NCI-H2107 (cell line): Measurements from ENCODE around the gene ATP13A3.
A peak's percentile ranks its signal among the peaks of the same experiment; 100 is the strongest.

Experiments used
- DNase-seq: peaks from one replicate; lab custom pipeline; 2025; lab: John Stamatoyannopoulos, UW

Gene ATP13A3

DNA sequence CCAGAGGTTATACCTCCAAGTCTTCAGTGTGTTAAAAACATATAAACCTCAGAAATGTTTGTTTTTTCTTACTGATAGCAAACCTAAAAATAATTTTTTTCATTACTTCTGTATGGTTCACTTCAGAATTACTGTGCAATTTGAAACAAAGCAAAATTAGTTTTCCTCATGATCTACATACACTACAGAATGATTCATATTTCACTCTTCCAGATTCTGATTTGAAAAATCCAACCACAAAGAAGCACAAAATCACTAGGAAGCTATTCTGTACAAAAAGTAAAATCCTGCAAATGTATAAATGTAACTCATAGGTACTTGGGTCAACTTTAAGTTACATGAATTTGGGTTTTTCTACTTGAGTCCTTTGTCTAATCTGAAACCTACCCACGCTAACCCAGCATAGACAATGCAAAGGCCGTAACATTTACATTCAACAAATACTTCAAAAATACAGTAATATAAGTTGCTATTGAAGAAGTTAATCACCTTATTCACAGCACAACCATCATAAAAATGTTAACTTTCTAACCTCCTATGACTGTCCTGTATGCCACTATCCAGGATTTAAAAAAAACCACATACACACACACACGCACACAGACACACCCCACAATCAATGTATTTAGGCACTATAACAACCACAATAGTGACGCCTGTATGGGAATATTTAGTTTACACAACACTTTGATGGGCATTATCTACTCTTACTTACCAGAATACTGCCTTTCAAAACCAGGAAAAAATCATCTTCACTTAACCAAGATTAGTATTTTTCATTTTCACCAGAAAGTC lies 11.5 kb downstream of the ATP13A3 start:
- DNase-seq: no peak

DNA sequence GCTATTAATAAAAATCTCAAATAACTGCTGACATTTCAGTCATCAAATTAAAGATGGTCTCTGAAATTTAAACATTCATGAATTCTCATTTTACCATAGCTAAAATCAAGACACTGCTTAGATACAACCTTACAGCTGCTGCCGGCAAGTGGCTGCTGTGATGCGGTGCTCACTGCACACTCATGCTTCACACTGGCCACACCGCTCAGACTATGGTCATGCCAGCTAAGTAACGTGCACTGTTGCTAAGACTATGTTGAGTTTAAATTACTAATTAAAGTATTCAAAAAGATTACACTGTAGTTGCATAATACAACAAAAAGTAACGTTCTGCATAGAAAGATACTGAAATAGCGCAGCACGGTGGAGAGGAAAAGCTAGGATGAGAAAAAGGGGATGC lies 12.1 kb downstream of the ATP13A3 start:
- no peak for DNase-seq

GRCh38 chr3:194472290-194472920 lies 14.4 kb downstream of the ATP13A3 start:
- DNase-seq: peak; percentile 59

- DNase-seq: no peak
These were observed 14.9 kb downstream of the ATP13A3 start for GRCh38 chr3:194471863-194472262.

DNA sequence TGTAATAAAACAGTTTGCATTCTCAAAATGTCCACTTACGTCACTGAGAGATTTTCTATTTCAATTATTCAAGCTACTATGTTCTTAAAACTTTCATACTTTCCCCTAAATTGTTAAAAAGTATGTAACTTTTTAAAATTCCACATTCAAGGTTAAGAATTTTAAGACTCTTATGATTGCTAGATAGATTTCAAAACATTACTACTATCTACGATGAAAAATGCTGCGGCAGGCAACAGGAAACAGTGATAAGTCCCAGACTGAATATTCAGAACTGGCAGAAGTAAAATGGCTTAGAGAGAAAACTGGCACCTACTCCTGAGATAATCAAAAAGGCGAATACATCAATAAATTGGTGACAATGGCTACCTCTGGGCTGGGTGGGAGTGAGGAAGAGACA lies 16.2 kb downstream of the ATP13A3 start:
- DNase-seq: no peak

DNA sequence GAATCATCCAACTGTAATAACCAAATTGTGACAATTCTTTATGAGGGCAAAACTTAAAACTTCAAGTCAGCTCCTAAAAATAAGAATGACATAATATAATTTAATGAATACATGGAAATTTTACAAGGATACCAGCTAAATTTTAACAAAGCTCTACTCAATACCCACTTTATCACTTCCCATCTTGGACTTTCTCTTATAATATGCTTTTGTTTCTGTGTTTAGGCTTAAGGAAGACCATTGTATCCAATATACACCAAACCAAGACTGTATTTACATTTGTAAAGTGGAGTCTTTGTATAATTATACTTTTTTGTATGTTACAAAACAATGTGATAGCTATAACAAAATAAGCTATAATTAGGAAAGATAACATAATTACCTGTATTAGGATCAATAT lies 16.8 kb downstream of the ATP13A3 start:
- DNase-seq: no peak

DNA sequence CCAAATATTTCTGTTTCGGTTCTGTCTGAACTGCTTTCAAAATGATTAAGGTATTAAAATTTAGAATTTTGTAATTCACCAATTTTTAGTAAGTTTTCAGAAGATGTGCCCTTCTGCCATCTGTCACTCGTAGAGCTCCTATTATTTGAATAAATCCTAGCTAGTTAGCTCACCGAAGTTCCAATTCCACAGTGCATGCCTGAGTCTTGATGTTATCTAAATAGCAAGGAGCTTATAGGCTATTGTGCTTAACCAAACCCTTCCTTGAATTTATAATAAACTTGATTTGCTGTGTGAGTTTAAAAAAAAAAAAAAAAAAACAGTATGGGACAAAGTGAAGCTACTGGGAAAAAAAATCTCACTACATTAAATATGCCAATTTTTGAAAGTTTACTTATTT lies 18.7 kb downstream of the ATP13A3 start:
- no peak for DNase-seq

DNA sequence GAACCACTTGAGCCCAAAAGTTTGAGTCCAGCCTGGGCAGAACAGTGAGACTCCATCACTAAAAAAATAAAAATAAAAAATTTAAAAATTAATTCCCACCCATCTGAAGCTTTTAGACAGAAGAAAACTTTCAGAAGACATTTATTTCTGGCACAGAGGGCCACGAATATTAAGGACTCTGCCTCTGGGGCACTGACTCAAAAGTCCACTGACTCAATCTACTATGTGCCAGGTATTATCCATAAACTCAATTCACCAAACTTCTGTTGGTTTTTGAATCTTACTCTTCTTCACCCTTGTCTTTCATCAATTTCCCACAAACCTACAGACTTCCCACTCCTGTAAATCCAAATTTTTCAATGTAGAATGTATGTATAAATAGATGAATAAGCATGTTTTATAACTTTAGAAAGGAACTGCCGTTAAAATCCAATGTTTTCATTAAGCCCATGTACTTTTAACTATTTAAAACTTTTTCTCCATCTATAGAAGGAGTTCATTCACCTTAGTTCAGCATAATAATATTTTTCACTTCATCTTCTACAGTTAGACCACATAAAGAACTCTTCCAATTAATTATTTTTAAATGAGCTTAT lies 19.9 kb downstream of the ATP13A3 start:
- DNase-seq: no peak

- DNase-seq: no peak
These were observed 20.8 kb downstream of the ATP13A3 start for GRCh38 chr3:194465920-194466570.

DNA sequence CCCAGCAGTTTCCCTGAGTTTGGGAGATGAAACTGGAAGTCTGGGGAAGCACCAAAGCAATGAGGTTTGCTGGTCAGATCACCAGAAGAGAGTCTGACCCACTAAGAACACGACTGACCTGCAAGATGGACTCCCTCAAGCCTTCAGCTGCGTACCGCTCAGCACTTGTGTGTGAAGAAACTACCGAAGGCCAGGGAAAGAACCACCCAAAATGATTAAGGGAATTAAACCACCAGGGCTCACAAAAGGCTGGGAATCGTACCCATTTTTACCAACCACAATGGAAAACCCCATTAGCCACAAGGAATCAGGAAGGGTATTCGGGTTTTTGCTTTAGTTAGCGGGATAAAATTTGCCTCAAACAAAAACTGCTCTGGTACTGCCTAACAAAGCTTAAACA lies 21.6 kb downstream of the ATP13A3 start:
- no peak for DNase-seq

- no peak for DNase-seq
These were observed 22.1 kb downstream of the ATP13A3 start for GRCh38 chr3:194464692-194465091.

DNA sequence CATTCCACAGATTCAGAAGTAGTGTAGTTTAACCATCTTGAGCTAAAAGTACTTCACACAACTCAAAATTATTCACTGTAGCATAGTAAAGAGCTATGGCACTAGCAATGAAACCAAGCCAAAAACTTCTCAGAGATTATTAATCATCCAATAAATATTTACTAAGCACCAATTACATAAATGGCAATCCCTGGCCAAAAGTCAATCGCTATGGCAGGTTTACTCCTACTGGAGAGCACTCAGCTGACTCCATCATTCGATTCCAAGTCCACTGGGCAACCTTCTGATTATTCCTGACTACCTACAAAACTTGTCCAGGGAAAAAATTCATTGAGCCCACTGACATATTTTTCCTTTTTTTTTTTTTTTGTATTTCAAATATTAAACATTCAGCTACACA lies 23.9 kb downstream of the ATP13A3 start:
- DNase-seq: no peak

GRCh38 chr3:194460566-194460965 lies 26.2 kb downstream of the ATP13A3 start:
- no peak for DNase-seq

- DNase-seq: no peak
These were observed 28.7 kb downstream of the ATP13A3 start for GRCh38 chr3:194458131-194458530.

GRCh38 chr3:194455481-194455880 lies 31.3 kb downstream of the ATP13A3 start:
- DNase-seq: no peak

DNA sequence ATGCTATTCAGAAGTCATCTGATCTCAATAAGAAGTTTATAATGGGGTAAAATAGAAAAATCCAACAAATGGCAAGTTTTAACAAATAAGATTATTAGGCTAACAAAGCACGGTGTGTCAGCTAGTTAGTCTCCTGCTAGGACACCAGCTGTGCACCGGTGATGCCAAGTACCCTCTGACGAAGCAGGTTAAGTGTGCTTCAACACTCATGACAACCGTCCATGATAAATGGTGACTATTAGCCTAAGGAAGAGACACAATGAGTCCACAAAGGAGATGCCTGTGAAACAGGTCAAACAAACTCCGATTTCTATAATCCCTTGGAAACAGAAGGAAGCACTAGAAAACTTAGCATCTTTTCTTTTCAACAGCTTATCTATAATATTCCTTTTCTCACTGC lies 36.5 kb downstream of the ATP13A3 start:
- DNase-seq: peak; percentile 49

DNA sequence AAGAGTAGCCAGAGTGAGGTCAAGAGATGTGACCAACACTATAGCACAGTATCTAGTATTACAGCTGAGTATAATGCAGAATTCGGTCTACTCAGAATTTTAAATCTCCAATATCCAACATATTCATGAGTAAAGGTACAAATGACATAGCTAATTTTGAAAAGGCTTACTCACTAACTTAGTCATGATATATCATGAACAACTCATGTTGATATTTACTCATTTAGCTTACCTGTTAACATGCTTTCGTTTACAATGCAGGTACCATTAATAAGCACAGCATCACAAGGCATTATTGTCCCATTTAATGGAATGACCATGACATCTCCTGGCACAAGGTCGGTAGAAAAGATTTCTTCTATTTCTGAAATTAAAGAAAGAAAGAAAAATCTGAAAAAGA lies 36.9 kb downstream of the ATP13A3 start:
- no peak for DNase-seq

GRCh38 chr3:194447657-194448056 lies 39.1 kb downstream of the ATP13A3 start:
- no peak for DNase-seq

GRCh38 chr3:194447161-194447560 lies 39.6 kb downstream of the ATP13A3 start:
- peak; percentile 68 for DNase-seq

- no peak for DNase-seq
These were observed 40.0 kb downstream of the ATP13A3 start for GRCh38 chr3:194446754-194447153.

DNA sequence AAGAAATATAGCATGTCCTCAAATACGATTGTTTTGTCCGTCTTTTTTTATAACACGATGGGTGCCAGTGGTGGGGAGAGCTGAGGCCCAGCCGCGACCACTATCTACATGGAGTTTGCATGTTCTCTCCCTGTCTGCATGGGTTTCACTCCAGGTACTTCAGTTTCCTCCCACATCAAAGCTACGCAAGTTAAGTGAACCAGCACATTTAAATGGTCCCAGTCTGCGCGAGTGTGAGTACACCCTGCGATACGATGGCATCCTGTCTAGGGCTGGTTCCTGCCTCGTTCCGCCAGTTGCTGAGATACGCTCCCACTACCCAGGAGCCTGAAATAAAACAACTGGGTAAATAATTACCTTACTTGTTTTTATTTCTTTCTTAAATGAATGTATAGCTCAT lies 40.6 kb downstream of the ATP13A3 start:
- no peak for DNase-seq

GRCh38 chr3:194443901-194444300 lies 42.9 kb downstream of the ATP13A3 start:
- no peak for DNase-seq

DNA sequence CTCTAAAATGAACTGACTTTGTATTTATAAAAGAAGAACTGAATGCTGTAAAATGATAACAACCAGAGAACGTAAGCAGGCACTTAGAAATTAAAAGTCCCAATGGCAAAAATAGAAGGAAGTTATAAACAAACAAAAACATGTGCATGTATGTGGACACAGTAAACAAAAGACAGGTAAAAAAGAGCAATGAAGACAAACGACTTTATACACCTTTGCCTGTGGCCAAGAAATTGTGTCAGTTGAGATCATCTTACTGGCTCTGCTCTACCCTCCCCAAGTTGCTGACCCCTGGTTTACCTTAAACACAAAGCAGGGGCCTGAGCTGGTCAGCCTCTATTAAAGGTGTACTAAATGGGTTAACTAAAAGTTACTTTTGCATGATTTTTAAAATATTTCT lies 46.0 kb downstream of the ATP13A3 start:
- no peak for DNase-seq
